HEK293 (cell line): ENCODE measurements around the gene ATP10A.
"Not testable (repeated sequence)": the region's sequence is repeated elsewhere in the genome, so short reads cannot be mapped to it uniquely, and the experiment has no call there.

Experiments
- CTCF ChIA-PET: fragments of 350-600 bp; formaldehyde crosslinking; extraction: SDS; loops from one replicate; lab custom pipeline; 2021; ENCODE audit warnings: antibody characterized with exemption; lab: Yijun Ruan, JAX
- POLR2A ChIA-PET: fragments of 300-600 bp; formaldehyde crosslinking; extraction: SDS; loops from one replicate; lab custom pipeline; 2020; ENCODE audit warnings: antibody characterized with exemption, inconsistent platforms; lab: Yijun Ruan, JAX
- H3K27ac ChIP-seq: fragments of 200-500 bp; sonication (Bioruptor generic); 2 replicates; pipeline ENCODE4 v1.5.1; 2014; ENCODE audit warnings: low read depth, low read length, control low read depth, inconsistent platforms; ENCODE audit errors: extremely low read depth
- H3K36me3 ChIP-seq, 2 experiments: fragments of 200-500 bp in 1 of 2; sonication (Bioruptor generic) in 1 of 2; 1 replicate in 1 of 2; 2 replicates in 1 of 2; pipeline ENCODE4 v1.5.1; 2014 to 2017; ENCODE audit warnings: inconsistent platforms in 2 of 2, low read length in 2 of 2; ENCODE audit not compliant: control insufficient read depth in 2 of 2, insufficient read depth in 1 of 2
- H3K4me1 ChIP-seq: fragments of 200-500 bp; sonication (Bioruptor generic); 2 replicates; pipeline ENCODE4 v1.5.1; 2014; ENCODE audit warnings: mild to moderate bottlenecking, low read length, inconsistent platforms; ENCODE audit not compliant: control insufficient read depth, insufficient read depth
- H3K4me3 ChIP-seq: 2 replicates; pipeline ENCODE4 v1.5.1; 2011; ENCODE audit warnings: low read depth, mild to moderate bottlenecking, control low read depth, low read length, moderate library complexity
- H3K9me3 ChIP-seq: fragments of 200-500 bp; sonication (Bioruptor generic); 2 replicates; pipeline ENCODE4 v1.5.1; 2014; ENCODE audit warnings: low read depth, low read length, inconsistent platforms; ENCODE audit not compliant: control insufficient read depth, insufficient read depth
- FEZF1 ChIP-seq: fragments of 450-650 bp; formaldehyde crosslinking; IDR thresholded peaks from 2 replicates; pipeline ENCODE4 v1.5.1; 2016; ENCODE audit warnings: missing biosample characterization, missing genetic modification characterization
- MZF1 ChIP-seq: fragments of 450-650 bp; formaldehyde crosslinking; IDR thresholded peaks from 2 replicates; pipeline ENCODE4 v1.5.1; 2017; ENCODE audit warnings: missing biosample characterization, missing genetic modification characterization, borderline replicate concordance
- RBAK ChIP-seq: fragments of 450-650 bp; formaldehyde crosslinking; IDR thresholded peaks from 2 replicates; pipeline ENCODE4 v1.5.1; 2016; ENCODE audit warnings: missing biosample characterization, missing genetic modification characterization
- SCRT1 ChIP-seq: fragments of 450-650 bp; formaldehyde crosslinking; IDR thresholded peaks from 2 replicates; pipeline ENCODE4 v1.5.1; 2016; ENCODE audit warnings: missing biosample characterization, missing genetic modification characterization, borderline replicate concordance
- SP7 ChIP-seq: fragments of 450-650 bp; formaldehyde crosslinking; IDR thresholded peaks from 2 replicates; pipeline ENCODE4 v1.5.1; 2016; ENCODE audit warnings: missing biosample characterization, missing genetic modification characterization
- TRIM28 ChIP-seq: IDR thresholded peaks from 2 replicates; pipeline ENCODE4 v1.6.1; 2011; ENCODE audit warnings: low read length, control low read depth, borderline replicate concordance
- ZNF140 ChIP-seq: fragments of 450-650 bp; formaldehyde crosslinking; IDR thresholded peaks from 2 replicates; pipeline ENCODE4 v1.5.1; 2016; ENCODE audit warnings: missing biosample characterization, missing genetic modification characterization
- ZNF169 ChIP-seq: fragments of 450-650 bp; formaldehyde crosslinking; IDR thresholded peaks from 2 replicates; pipeline ENCODE4 v1.5.1; 2016; ENCODE audit warnings: missing biosample characterization, missing genetic modification characterization
- ZNF174 ChIP-seq: fragments of 450-650 bp; formaldehyde crosslinking; IDR thresholded peaks from 2 replicates; pipeline ENCODE4 v1.5.0; 2017; ENCODE audit warnings: missing biosample characterization, mild to moderate bottlenecking, missing genetic modification characterization
- ZNF175 ChIP-seq: fragments of 450-650 bp; formaldehyde crosslinking; IDR thresholded peaks from 2 replicates; pipeline ENCODE4 v1.5.1; 2016; ENCODE audit warnings: missing biosample characterization, missing genetic modification characterization
- ZNF214 ChIP-seq: fragments of 450-650 bp; formaldehyde crosslinking; IDR thresholded peaks from 2 replicates; pipeline ENCODE4 v1.5.1; 2017; ENCODE audit warnings: missing biosample characterization, mild to moderate bottlenecking, missing genetic modification characterization, borderline replicate concordance
- ZNF221 ChIP-seq: fragments of 450-650 bp; formaldehyde crosslinking; IDR thresholded peaks from 2 replicates; pipeline ENCODE4 v1.5.1; 2017; ENCODE audit warnings: missing biosample characterization, missing genetic modification characterization, borderline replicate concordance
- ZNF239 ChIP-seq: fragments of 450-650 bp; formaldehyde crosslinking; IDR thresholded peaks from 2 replicates; pipeline ENCODE4 v1.5.1; 2016; ENCODE audit warnings: missing biosample characterization, missing genetic modification characterization
- ZNF341 ChIP-seq: fragments of 450-650 bp; formaldehyde crosslinking; IDR thresholded peaks from 2 replicates; pipeline ENCODE4; 2016; ENCODE audit warnings: low read depth, missing biosample characterization, missing genetic modification characterization
- ZNF37A ChIP-seq: fragments of 450-650 bp; IDR thresholded peaks from 2 replicates; pipeline ENCODE4 v1.5.1; 2018; ENCODE audit warnings: missing biosample characterization, missing genetic modification characterization
- ZNF404 ChIP-seq: fragments of 450-650 bp; formaldehyde crosslinking; IDR thresholded peaks from 2 replicates; pipeline ENCODE4 v1.5.1; 2017; ENCODE audit warnings: missing biosample characterization, missing genetic modification characterization
- ZNF433 ChIP-seq: fragments of 450-650 bp; formaldehyde crosslinking; IDR thresholded peaks from 2 replicates; pipeline ENCODE4 v1.5.1; 2016; ENCODE audit warnings: missing biosample characterization, missing genetic modification characterization, low read depth
- ZNF510 ChIP-seq: fragments of 450-650 bp; formaldehyde crosslinking; IDR thresholded peaks from 2 replicates; pipeline ENCODE4 v1.5.1; 2018; ENCODE audit warnings: mild to moderate bottlenecking, missing genetic modification characterization, missing biosample characterization; ENCODE audit not compliant: insufficient replicate concordance
- ZNF558 ChIP-seq: fragments of 450-650 bp; formaldehyde crosslinking; IDR thresholded peaks from 2 replicates; pipeline ENCODE4 v1.5.1; 2016; ENCODE audit warnings: missing biosample characterization, missing genetic modification characterization
- ZNF621 ChIP-seq: fragments of 450-650 bp; formaldehyde crosslinking; IDR thresholded peaks from 2 replicates; pipeline ENCODE4 v1.5.1; 2017; ENCODE audit warnings: missing biosample characterization, missing genetic modification characterization
- ZNF670 ChIP-seq: fragments of 450-650 bp; formaldehyde crosslinking; IDR thresholded peaks from 2 replicates; pipeline ENCODE4 v1.5.1; 2016; ENCODE audit warnings: missing biosample characterization, missing genetic modification characterization, low read depth
- ZNF76 ChIP-seq: fragments of 450-650 bp; formaldehyde crosslinking; IDR thresholded peaks from 2 replicates; pipeline ENCODE4; 2016; ENCODE audit warnings: low read depth, missing biosample characterization, missing genetic modification characterization, borderline replicate concordance
- ZSCAN23 ChIP-seq: fragments of 450-650 bp; formaldehyde crosslinking; IDR thresholded peaks from 2 replicates; pipeline ENCODE4 v1.5.1; 2016; ENCODE audit warnings: missing biosample characterization, missing genetic modification characterization
- TF ChIP-seq, protein P1 (sequence below): fragments of 450-650 bp; formaldehyde crosslinking; IDR thresholded peaks from 2 replicates; pipeline ENCODE4 v1.5.1; 2016; ENCODE audit warnings: missing biosample characterization, missing genetic modification characterization

ATP10A gene

DNA sequence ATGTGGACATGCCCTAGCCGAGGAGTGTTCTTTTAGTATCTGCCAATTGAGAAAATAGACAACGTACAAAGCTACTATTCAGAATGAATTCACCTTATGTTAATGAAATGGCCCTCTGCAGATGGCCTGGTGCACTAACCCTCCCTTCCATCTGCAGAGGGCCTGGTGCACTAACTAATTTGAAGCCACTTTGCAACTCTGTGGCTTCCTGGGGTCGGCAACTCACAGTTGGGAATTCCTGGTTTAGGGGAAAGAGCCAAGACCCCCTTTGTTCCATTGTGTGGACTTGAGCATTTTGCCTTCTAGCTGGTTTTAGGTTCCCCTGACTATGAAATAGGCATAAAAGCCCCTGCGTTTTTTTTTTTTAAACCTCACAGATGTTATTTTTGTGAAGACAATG is 220.0 kb downstream of the ATP10A start:
- H3K4me3 ChIP-seq, result no peak overlapping the region
- CTCF ChIA-PET, result interaction anchor here (0.6 kb wide), 1 partner anchor 12 kb away, joined by 3 read pairs; no protein-coding TSS in a partner anchor
- H3K4me1 ChIP-seq, result no peaks in the 10 kb centered on the region
- no peak overlapping the region for H3K27ac ChIP-seq
- POLR2A ChIA-PET, result interaction anchor here (0.7 kb wide), 1 partner anchor 61 kb away, joined by 3 read pairs; no protein-coding TSS in a partner anchor
- H3K36me3 ChIP-seq, result no peaks in the 10 kb centered on the region
- no peaks in the 10 kb centered on the region for H3K9me3 ChIP-seq
- no peak for TF ChIP-seq MZF1
- TF ChIP-seq TRIM28, result no peak
- no peak for TF ChIP-seq FEZF1 (tag by site-specific recombination)
- no peak for TF ChIP-seq ZNF174 (tag by site-specific recombination)
- TF ChIP-seq ZNF670 (tag by site-specific recombination), result no peak
- no peak for TF ChIP-seq ZNF621 (tag by site-specific recombination)
- no peak for TF ChIP-seq SP7 (tag by site-specific recombination)
- TF ChIP-seq ZNF214 (tag by site-specific recombination), result no peak
- no peak for TF ChIP-seq RBAK (tag by site-specific recombination)
- TF ChIP-seq ZNF175 (tag by site-specific recombination), result no peak
- TF ChIP-seq ZSCAN23 (tag by site-specific recombination), result no peak
- no peak for TF ChIP-seq ZNF558

GRCh38 chr15:25641762-25642161 is 221.4 kb downstream of the ATP10A start:
- H3K36me3 ChIP-seq, result no peaks in the 10 kb centered on the region
- TF ChIP-seq ZNF175 (tag by site-specific recombination) (no peak), ZNF221 (no peak), ZNF510 (no peak), ZNF76 (no peak), ZNF37A (tag by site-specific recombination) (no peak), ZNF169 (tag by site-specific recombination) (no peak), ZNF239 (tag by site-specific recombination) (no peak)
- TF ChIP-seq, all 188 proteins: peak for 0
- H3K4me3 ChIP-seq, result no peak overlapping the region
- H3K27ac ChIP-seq, result no peak overlapping the region
- H3K4me1 ChIP-seq, result no peaks in the 10 kb centered on the region
- CTCF ChIA-PET, result interaction anchor here (1.9 kb wide), 1 partner anchor 69 kb away, joined by 5 read pairs; no protein-coding TSS in a partner anchor
- POLR2A ChIA-PET, result no interaction called here
- no peaks in the 10 kb centered on the region for H3K9me3 ChIP-seq

GRCh38 chr15:25641361-25641760 is 221.8 kb downstream of the ATP10A start:
- no peaks in the 10 kb centered on the region for H3K9me3 ChIP-seq
- no peak overlapping the region for H3K27ac ChIP-seq
- CTCF ChIA-PET, result interaction anchor here (1.9 kb wide), 1 partner anchor 69 kb away, joined by 5 read pairs; no protein-coding TSS in a partner anchor
- H3K4me1 ChIP-seq, result no peaks in the 10 kb centered on the region
- TF ChIP-seq ZNF341 (tag by site-specific recombination) (no peak), ZNF433 (tag by site-specific recombination) (no peak), ZNF221 (no peak), ZNF140 (no peak), ZNF174 (tag by site-specific recombination) (no peak), ZNF404 (tag by site-specific recombination) (no peak), SCRT1 (tag by site-specific recombination) (no peak)
- TF ChIP-seq, protein P1, sequence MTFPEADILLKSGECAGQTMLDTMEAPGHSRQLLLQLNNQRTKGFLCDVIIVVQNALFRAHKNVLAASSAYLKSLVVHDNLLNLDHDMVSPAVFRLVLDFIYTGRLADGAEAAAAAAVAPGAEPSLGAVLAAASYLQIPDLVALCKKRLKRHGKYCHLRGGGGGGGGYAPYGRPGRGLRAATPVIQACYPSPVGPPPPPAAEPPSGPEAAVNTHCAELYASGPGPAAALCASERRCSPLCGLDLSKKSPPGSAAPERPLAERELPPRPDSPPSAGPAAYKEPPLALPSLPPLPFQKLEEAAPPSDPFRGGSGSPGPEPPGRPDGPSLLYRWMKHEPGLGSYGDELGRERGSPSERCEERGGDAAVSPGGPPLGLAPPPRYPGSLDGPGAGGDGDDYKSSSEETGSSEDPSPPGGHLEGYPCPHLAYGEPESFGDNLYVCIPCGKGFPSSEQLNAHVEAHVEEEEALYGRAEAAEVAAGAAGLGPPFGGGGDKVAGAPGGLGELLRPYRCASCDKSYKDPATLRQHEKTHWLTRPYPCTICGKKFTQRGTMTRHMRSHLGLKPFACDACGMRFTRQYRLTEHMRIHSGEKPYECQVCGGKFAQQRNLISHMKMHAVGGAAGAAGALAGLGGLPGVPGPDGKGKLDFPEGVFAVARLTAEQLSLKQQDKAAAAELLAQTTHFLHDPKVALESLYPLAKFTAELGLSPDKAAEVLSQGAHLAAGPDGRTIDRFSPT, result no peak
- H3K4me3 ChIP-seq, result no peak overlapping the region
- POLR2A ChIA-PET, result no interaction called here
- H3K36me3 ChIP-seq, result no peaks in the 10 kb centered on the region

- H3K4me1 ChIP-seq, H3K36me3 ChIP-seq, H3K27ac ChIP-seq, POLR2A ChIA-PET, H3K4me3 ChIP-seq, H3K9me3 ChIP-seq: not testable (repeated sequence)
- CTCF ChIA-PET, result interaction anchor here (1.9 kb wide), 1 partner anchor 70 kb away, joined by 5 read pairs; no protein-coding TSS in a partner anchor
Measured at GRCh38 chr15:25640959-25641358, 222.2 kb downstream of the ATP10A start.
